GM18517 (cell line): Measurements from ENCODE around the gene CD34.
"Not testable (repeated sequence)": the region's sequence is repeated elsewhere in the genome, so short reads cannot be mapped to it uniquely, and the experiment has no call there.

Experiments used
- ATAC-seq: cut with Tn5 transposase; IDR thresholded peaks from one replicate; pipeline ENCODE4 v1.9.1; 2021; ENCODE audit warnings: mild to moderate bottlenecking, moderate library complexity; ENCODE audit not compliant: unreplicated experiment

The CD34 gene, protein sequence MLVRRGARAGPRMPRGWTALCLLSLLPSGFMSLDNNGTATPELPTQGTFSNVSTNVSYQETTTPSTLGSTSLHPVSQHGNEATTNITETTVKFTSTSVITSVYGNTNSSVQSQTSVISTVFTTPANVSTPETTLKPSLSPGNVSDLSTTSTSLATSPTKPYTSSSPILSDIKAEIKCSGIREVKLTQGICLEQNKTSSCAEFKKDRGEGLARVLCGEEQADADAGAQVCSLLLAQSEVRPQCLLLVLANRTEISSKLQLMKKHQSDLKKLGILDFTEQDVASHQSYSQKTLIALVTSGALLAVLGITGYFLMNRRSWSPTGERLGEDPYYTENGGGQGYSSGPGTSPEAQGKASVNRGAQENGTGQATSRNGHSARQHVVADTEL

DNA sequence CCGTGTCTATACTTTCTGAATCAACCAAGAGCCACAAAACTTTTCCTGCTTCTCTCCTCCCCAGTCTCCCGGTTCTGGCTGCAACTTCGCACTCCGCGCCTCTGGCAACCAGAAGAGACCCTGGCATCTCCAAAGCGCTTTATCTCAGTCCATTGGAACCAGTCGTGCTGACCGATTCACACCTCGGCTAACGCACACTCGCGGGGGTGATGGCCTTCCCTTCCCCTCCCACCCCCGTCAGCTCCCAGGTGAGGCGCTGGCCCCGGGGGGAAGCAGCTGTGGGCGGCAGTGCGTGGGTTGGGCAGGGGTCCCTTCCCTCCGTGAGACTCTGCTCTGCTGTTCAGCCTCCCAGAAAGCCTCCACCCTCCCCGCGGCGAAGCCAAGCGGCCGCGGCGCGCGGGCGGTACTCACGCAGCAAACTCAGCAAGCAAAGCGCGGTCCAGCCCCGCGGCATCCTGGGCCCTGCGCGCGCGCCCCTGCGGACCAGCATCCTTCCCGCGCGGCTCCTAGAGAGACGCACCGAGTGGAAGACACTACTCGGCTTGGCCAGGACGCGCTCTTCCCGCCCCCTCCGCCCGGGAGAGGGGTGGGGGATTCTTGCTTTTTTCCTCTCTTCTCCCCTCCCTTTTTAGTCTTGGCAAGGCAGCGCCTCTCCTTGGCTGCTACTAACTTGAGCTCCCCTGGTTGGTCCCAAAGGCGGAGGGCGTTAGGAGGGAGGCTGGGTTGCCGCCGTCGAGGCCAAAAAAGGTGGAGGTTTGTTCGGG, at the start of gene CD34:
CD34 (minus strand) TSS at position 535 of the 764 bp plus-strand sequence; CDS start at position 490, 45 bp downstream.
- no peak for ATAC-seq

DNA sequence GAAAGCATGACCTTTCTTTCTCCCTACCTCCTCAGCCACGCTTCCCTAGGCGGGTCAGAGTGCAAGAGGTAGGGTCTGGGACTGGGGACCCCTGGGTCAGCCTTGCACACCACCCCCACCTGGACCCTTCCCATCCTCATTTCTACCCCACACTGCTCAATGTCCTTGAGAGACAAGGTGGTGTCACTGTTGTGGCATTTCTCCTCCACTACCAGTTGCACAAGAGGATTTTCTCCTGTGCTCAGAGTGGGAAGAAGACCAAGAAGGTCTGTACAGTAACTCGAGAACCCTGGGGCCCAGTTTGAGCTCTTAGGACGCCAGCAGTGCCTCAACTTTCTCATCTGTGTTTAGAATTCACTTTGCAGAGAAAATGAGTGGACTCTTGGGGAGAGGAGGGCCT, 49.4 kb upstream of the CD34 start:
- no peak for ATAC-seq

DNA sequence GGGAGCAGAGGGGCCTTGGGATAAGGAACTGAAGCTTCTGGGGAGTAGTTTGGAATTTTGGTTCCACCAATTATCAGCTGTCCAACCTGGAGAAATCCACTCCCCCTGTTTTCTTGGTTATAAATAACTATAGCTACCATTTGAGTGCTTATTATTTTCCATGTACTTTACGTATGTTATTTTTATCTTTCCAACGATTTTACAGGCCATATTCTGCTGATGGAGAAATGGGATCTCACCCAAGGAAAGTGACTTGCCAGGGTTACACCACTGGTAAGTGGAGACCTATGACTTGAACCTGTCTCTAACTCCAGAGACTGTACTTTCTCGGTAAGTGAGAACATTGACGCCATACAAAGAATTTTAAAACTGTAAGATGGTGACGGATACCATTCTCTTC, 49.0 kb upstream of the CD34 start:
- no peak for ATAC-seq

DNA sequence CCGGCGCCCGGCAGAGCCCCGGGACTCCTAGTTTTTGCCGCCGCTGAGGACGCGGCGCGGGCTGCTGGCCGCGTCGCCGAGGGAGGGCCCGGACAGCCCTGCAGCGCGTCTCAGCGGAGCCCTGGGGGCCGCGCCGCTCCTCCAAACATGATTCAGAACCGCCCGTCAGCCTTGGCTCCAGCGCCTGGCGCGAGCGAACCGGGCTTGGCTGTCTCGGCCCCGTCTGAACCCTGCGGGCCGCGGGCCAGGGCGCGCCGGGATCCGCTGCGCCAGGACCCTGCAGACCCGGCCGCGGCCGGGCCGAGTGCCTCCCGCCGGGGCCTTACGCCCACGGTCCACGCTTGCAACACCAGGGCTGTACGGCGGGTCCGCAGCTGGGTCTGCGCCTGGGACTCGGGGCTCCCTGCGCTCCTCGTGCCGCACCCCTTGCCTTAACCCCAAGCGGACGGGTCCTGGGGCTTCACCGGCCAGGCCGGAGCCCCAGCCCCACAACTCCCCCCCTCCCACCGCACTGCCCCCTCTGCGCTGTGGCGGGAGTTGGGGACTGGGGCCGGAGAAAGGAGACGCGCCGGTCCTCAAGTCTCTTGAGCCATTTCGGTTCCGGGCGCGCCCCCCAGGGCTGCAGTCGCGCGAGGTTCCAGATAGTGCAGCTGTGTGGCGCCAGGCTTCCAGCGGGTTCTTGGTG, 48.4 kb upstream of the CD34 start:
- no peak for ATAC-seq

DNA sequence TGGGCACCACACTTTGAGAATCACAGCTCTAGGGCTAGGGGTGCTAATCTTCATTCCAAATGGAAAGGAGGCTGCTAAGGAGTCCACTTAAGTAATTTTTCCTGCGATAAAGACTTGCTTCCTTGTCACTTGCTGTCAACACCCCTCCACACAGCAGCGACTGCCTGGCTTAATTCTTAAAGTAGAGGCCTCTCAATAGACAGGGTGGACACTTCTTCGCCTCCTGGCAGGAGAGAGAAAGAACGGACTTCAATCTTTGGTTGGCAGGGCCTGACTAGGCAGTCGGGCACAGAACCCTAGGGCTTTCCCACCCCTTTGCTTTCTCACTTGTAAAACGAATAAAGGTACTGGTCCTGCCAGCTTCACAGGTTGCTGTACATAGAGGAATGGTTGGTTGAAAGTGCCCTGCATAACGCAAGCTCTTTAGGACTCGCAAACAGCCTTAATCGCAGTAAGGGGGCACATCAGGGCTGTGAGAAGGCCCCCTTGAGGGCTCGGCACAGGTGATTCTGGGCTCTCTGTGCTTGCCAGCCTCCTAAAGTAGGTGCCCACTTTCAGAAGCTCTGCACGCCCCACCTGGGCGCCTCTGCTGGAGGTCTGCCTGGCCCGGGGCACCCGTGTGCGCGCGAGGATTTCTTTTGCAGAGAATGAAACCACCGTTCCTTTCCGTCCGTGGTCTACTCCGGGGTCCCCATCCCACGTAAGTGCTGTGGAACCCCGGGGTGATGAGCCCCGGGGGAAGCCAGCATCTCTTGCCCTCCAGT, 47.6 kb upstream of the CD34 start:
- no peak for ATAC-seq

DNA sequence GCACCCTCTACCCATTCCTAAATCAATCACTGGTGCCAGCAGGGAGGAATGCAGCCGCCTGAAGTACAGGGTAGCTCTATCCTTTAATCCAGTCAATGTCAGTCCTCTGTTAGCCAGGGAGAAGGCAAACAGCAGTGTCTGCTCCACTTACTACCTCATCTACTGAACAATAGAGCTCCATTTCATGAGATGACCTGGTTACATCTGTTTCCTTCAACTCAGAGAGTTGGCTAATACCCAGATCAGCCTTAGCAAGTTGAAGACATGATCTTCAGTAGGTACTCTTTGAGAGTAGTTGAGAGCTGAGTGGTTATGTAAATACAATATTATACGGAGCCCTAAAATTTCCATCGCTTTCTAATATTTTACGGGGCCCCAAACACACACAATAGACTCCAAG, 46.1 kb upstream of the CD34 start:
- no peak for ATAC-seq

DNA sequence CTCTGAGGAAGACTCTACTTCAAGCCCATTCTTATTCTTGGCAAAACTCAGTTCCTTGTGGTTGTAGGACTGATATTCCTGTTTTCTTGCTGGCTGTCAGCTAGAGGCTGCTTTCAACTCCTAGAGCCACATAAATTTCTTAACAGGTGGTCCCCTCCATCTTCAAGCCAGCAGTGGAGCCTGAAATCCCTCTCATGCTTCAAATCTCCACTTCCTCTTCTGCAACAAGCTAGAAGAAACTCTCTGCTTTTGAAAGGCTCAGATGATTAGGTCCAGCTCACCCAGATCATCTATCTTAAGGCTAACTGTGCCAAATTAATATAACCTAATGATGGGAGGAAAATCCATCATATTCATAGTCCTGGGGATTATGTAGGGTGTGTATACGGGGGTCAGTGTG, 43.2 kb upstream of the CD34 start:
- no peak for ATAC-seq

DNA sequence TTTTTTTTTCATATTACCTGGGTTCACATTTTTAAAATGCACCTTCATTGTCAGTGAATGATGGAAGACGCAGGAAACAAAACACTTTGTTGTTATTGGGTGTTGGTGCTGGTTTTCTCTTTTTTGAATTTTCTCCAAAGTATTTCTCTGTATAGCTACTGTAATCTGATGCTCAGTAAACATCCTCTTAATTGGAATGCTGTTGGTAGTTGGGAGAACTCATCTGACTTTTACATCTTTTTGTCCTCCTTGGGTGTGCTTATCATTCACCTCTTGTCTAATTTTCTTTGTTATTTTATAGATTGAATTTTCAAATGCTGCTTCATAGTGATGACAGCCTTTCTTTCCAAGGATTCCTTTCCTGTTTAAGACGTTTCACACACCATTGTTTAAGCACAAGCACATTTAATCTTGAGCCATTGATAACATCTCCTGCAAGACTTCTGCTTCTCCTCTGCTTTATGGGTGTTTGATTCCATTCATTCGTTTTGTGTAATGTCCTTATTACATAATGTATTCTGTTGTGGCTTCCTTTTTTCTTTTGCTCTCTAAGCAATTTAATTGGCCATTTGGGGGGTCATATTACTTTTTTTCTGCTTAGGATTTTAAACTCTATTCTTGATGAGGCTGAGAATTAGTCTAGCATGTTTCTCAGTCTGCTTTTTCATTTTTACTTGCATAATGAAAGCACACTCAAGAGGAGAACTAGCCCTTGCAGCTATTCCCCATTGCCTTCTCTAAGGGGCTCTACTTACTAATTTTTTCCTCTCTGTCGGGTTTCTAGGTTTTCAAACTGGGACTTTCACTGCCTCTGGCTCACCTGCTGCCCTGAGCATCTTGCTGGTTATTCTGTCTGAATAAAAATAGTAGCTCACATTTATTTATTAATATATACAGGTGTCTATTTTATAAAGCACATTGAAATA, 42.0 kb upstream of the CD34 start:
- no peak for ATAC-seq

DNA sequence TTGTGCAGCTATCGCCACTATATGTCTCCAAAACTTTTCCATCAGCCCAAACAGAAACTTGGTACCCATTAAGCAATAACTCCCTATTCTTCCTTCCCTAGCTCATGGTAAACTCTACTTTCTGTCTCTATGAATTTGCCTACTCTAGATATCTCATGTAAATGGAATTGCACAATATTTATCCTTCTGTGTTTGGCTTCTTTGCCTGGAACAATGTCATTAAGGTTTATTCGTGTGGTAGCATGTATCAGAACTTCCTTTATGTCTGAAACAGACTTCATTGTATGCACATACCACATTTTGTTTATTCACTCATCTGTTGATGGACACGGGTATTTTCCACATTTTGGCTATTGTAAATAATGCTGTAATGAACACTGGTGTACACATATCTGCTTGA, 40.7 kb upstream of the CD34 start:
- ATAC-seq = no peak

DNA sequence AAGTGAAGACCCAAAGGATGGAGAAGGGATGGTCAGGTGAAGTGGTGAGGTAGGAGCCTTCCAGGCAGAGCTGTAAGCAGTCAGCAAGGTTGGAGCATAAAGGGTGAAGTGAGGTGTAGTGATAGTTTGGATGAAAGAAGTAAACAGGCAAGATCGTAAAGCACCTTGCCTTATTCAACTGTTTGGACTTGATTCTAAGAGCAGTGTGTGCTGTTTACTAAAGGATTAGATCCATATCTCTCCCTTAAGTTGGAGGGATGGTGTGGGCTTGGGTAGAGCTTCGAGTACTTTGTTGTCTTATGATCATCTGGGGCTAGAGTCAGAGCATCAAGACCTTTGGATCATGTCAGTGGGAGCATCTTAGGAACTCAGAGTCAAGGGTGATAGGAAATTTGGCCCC, 39.8 kb upstream of the CD34 start:
- no peak for ATAC-seq

DNA sequence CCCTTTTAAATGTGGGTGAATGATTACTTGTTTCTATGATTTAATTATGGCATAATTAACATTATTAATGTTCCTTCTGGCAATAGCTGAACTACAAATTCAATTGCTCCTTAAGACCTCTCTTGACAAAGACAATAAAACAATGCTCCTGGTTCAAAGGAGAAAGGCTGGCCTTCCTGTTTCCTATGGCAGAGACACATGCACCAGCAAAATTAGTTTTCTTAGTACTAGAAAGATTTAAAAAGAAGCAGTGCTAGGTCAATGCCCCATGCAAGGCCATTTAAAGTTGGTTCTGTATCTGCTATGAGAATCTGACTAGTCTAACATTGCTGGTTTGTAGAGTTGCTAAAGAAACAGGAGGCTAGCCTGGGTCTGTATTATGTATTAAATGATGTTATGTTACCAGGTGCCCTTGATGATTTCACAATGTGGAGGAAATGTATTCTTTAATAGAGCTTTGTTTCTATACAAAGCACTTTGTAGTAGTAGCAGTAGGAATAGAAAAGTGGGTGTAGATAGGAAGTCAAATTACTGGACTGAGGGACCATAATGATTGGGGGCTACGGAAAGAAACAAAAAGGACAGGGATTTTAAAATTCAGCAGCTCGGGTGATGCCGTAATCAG, 38.8 kb upstream of the CD34 start:
- ATAC-seq = no peak

DNA sequence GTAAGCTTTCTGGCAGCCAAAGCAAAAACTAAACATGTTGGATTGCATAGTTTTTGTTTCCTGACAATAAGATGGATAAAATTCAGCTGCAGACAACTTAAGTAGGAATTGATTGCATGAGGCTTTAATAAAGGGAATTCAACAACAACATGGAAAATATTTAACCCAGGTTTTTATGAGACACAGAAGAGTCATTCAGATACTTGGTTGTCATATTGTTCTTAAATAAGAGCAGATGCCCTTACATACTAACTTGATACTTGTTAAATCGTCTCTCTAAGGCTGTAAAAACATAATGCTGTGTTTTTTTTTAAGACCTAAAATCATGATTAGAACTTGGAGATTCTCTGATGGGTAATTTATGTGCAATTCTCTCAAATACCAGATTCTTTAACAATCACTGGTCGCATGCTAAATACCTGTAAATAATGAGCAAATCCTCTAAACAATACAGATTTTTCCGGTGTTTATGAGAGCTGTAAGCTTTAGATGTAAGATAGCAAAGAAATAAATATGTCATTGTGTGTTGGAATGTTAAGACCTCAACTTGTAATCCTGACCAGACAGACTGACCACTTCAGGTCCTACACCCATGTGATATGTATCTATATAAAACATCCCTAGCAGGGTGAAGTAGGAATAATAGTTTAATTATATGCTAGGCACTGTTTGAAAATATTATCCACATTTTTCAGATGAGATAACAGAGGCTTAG, 37.8 kb upstream of the CD34 start:
- no peak for ATAC-seq

DNA sequence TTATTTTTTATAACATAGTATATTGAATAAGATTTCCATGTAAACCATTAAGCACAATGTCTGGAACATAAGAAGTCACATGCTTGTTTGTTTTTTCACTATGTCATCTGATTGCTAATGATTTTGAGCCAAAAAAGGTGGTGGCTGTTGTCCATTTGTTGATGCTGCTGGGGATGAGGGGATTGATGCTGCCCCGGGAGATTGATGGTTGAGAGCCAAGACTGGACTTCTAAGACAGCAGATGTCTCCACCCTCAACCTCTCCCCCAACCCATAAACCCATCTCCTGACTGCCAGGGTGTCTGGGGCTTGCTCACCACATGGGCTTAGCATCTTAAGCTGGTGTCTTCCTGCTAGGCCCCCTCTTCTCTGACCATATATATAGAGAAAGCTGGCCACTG, 35.8 kb upstream of the CD34 start:
- no peak for ATAC-seq

DNA sequence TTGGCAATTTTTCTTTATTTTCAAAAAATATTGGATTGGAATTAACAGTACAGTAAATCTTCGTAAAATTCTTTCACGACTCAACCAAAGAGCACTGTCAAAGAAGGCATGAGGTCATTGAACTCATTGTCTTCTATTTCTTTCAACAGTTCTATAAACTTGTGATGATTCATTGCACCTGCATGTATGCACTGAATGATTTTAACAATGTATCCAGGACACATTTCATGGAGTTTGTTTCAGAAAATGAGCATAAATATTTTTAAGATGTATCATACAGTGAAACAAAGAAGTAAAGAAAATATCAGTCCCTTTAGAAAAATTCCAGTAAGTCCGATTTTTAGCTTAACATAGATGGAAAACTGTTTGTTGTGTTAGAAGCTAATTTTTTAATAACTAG, 33.6 kb upstream of the CD34 start:
- no peak for ATAC-seq

DNA sequence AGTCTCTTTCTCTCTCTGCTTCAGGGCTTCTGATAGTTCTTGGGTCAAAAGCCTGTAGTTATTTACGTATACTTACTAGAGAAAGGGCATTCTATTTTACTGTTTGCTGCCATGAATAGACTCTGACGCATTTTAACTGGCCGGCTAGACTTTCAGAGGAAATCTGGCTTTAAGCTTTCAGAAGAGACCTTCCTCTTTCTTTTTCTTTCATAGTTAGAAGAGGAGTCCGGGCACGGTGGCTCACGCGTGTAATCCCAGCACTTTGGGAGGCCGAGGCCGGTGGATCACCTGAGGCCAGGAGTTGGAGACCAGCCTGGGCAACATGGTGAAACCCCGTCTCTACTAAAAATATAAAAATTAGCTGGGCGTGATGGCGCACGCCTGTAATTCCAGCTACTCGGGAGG, 31.4 kb upstream of the CD34 start:
- not testable (repeated sequence) for ATAC-seq

DNA sequence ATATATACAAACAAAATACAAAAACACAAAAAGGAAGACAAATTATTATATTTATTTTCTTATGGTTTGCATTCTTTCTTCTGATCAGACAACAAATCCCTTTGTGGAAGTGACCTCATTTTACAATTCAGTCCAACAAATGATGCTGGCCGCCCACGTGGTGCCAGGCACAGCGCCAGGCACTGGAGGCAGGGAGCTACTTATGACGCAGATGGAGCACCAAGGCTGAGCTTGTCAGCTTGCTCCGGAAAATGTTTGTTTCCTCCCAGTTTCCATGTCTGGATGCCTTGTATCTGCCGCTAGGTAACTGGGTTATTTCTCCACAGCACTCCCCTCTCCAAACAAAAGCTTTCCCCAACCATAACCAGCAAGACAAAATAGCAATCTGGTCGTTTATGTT, 30.7 kb upstream of the CD34 start:
- no peak for ATAC-seq

DNA sequence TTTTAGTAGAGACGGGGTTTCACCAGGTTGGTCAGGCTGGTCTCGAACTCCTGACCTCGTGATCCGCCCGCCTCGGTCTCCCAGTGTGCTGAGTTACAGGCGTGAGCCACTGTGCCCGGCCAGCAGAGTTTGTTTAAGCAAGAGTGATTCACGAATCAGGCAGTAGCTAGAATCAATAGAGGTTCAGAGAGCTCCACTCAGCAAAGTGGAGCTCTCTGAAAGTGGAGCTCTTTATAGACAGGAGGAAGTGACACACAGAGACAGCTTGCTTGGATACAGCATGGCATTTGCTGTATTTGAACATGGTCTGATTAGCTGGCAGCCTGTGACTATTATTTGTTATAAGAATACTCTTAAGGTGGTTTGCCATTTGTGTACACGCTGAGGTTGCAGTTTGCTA, 27.1 kb upstream of the CD34 start:
- no peak for ATAC-seq

DNA sequence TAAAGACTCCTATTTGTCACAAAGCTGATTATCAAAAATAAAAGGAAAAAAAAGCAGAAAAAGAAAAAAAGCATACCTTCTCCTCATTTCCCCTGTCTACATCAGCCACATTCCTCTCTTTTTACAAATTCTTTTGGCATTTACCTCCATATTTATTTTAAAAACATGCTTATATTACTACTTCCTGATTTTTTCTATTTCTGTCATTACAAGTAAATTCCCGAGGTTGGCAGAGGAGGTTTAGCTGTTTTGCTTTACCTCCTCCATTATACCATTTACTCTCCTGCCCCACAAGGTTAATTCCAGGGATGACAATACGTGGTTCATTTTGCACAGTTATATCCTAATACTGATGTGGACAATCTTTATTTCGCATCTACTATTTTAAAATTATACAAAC, 26.3 kb upstream of the CD34 start:
- ATAC-seq = no peak

DNA sequence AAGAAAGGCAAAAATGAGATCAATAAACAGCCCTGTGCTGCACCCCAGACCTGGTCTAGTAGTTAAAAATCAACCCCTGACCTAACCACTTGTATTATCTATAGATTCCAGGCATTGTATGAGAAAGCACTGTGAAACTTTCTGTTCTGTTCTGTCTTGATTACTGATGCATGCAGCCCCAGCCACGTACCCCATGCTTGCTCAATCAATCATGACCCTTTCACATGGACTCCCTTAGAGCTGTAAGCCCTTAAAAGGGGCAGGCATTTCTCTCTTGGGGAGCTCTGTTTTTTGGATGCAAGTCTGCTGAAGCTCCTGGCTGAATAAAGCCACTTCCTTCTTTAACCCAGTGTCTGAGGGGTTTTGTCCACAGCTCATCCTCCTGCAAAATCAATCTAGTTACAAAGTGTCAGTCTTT, 24.2 kb upstream of the CD34 start:
- peak; percentile 98 for ATAC-seq
